H9 (cell line): ENCODE results near the gene FTO. TPM values are rescaled to one million over a fixed set of nuclear protein-coding genes. Genes with fewer than 3 reads are reported as not detected.

ENCODE experiments used
- DNase-seq: peaks from one replicate; pipeline ENCODE4 v3.0.0-alpha.2; 2017
- H2AFZ ChIP-seq: one replicate; pipeline ENCODE4 v1.6.1; 2013; ENCODE audit warnings: mild to moderate bottlenecking, low read length, control low read depth, moderate library complexity
- H2AK5ac ChIP-seq: 2 replicates; pipeline ENCODE4 v1.6.1; 2013; ENCODE audit warnings: low read length, control low read depth, mixed read lengths; ENCODE audit not compliant: insufficient read length
- H2BK120ac ChIP-seq: one replicate; pipeline ENCODE4 v1.6.1; 2013; ENCODE audit warnings: low read depth, mild to moderate bottlenecking, low read length, control low read depth, inconsistent platforms; ENCODE audit not compliant: poor library complexity, severe bottlenecking
- H2BK12ac ChIP-seq: 2 replicates; pipeline ENCODE4 v1.6.1; 2013; ENCODE audit warnings: low read length, control low read depth, mixed read lengths, low read depth; ENCODE audit not compliant: insufficient read length
- H2BK15ac ChIP-seq: 2 replicates; pipeline ENCODE4 v1.6.1; 2013; ENCODE audit warnings: low read depth, low read length, control low read depth
- H2BK20ac ChIP-seq: one replicate; pipeline ENCODE4 v1.6.1; 2013; ENCODE audit warnings: low read depth, mild to moderate bottlenecking, low read length, control low read depth, inconsistent platforms; ENCODE audit not compliant: poor library complexity, severe bottlenecking
- H2BK5ac ChIP-seq: 2 replicates; pipeline ENCODE4 v1.6.1; 2013; ENCODE audit warnings: low read length, control low read depth, mixed read lengths; ENCODE audit not compliant: insufficient read length
- H3K14ac ChIP-seq: 2 replicates; pipeline ENCODE4 v1.6.1; 2013; ENCODE audit warnings: low read length, control low read depth; ENCODE audit not compliant: insufficient read depth
- H3K18ac ChIP-seq: 2 replicates; pipeline ENCODE4 v1.6.1; 2013; ENCODE audit warnings: low read depth, mild to moderate bottlenecking, mixed read lengths, low read length, control low read depth; ENCODE audit not compliant: insufficient read length
- H3K23ac ChIP-seq: 2 replicates; pipeline ENCODE4 v1.6.1; 2013; ENCODE audit warnings: low read length, control low read depth, mixed read lengths, low read depth; ENCODE audit not compliant: insufficient read length
- H3K23me2 ChIP-seq: 2 replicates; pipeline ENCODE4 v1.6.1; 2013; ENCODE audit warnings: low read depth, mild to moderate bottlenecking, mixed read lengths, low read length, control low read depth; ENCODE audit not compliant: insufficient read length, poor library complexity, severe bottlenecking
- H3K27ac ChIP-seq: 2 replicates; pipeline ENCODE4 v1.5.1; 2013; ENCODE audit warnings: low read length, control low read depth, mixed read lengths, low read depth; ENCODE audit not compliant: insufficient read length
- H3K27me3 ChIP-seq: 2 replicates; pipeline ENCODE4 v1.6.1; 2013; ENCODE audit warnings: low read length, control low read depth, inconsistent platforms; ENCODE audit not compliant: insufficient read depth
- H3K4ac ChIP-seq: 2 replicates; pipeline ENCODE4 v1.6.1; 2013; ENCODE audit warnings: low read depth, mild to moderate bottlenecking, control low read depth, inconsistent platforms, low read length, moderate library complexity
- H3K4me1 ChIP-seq: 2 replicates; pipeline ENCODE4 v1.6.1; 2013; ENCODE audit warnings: low read length, control low read depth, inconsistent platforms; ENCODE audit not compliant: insufficient read depth
- H3K4me2 ChIP-seq: 2 replicates; pipeline ENCODE4 v1.6.1; 2013; ENCODE audit warnings: low read length, control low read depth, mixed read lengths; ENCODE audit not compliant: insufficient read length, insufficient read depth
- H3K56ac ChIP-seq: 2 replicates; pipeline ENCODE4 v1.6.1; 2013; ENCODE audit warnings: low read depth, mild to moderate bottlenecking, mixed read lengths, low read length, control low read depth; ENCODE audit not compliant: insufficient read length
- H3K79me1 ChIP-seq: 2 replicates; pipeline ENCODE4 v1.6.1; 2013; ENCODE audit warnings: low read depth, mild to moderate bottlenecking, moderate library complexity, low read length, control low read depth, inconsistent platforms; ENCODE audit not compliant: insufficient read depth, poor library complexity, severe bottlenecking
- H3K79me2 ChIP-seq: 2 replicates; pipeline ENCODE4 v1.6.1; 2013; ENCODE audit warnings: low read length, control low read depth, inconsistent platforms; ENCODE audit not compliant: insufficient read depth
- H3K9ac ChIP-seq: 2 replicates; pipeline ENCODE4 v1.6.1; 2013; ENCODE audit warnings: low read length, control low read depth, mixed read lengths; ENCODE audit not compliant: insufficient read length; ENCODE audit errors: extremely low read depth
- H3K9me3 ChIP-seq: one replicate; pipeline ENCODE4 v1.6.1; 2013; ENCODE audit warnings: low read depth, low read length, inconsistent platforms; ENCODE audit not compliant: control insufficient read depth
- H3T11ph ChIP-seq: one replicate; pipeline ENCODE4 v1.6.1; 2013; ENCODE audit warnings: mild to moderate bottlenecking, low read length, control low read depth, inconsistent platforms
- H4K20me1 ChIP-seq: one replicate; pipeline ENCODE4 v1.6.1; 2013; ENCODE audit not compliant: control insufficient read depth, insufficient read length, insufficient read depth
- H4K5ac ChIP-seq: 2 replicates; pipeline ENCODE4 v1.6.1; 2013; ENCODE audit warnings: low read depth, mild to moderate bottlenecking, mixed read lengths, low read length, control low read depth; ENCODE audit not compliant: insufficient read length
- H4K8ac ChIP-seq: replicated peaks from 2 replicates; pipeline ENCODE4 v1.6.1; 2013; ENCODE audit warnings: low read length, control low read depth, mixed read lengths, low read depth; ENCODE audit not compliant: insufficient read length
- H4K91ac ChIP-seq: 2 replicates; pipeline ENCODE4 v1.6.1; 2013; ENCODE audit warnings: low read depth, mild to moderate bottlenecking, moderate library complexity, mixed read lengths, low read length, control low read depth; ENCODE audit not compliant: insufficient read length
- H3K27ac Mint-ChIP-seq, 3 experiments: 2 replicates in 2 of 3; 3 replicates in 1 of 3; pipeline ENCODE4 v1.8.0; 2020 to 2021; ENCODE audit warnings: mixed read lengths in 3 of 3, mild to moderate bottlenecking in 1 of 3, moderate library complexity in 1 of 3
- H3K27me3 Mint-ChIP-seq: 2 replicates; pipeline ENCODE4 v1.8.0; 2021; ENCODE audit warnings: low read depth, mild to moderate bottlenecking, moderate library complexity, mixed read lengths
- H3K36me3 Mint-ChIP-seq, 3 experiments: 2 replicates in 2 of 3; 3 replicates in 1 of 3; pipeline ENCODE4 v1.8.0; 2020 to 2021; ENCODE audit warnings: low read depth in 3 of 3, mixed read lengths in 3 of 3; ENCODE audit not compliant: insufficient read depth in 1 of 3
- H3K4me1 Mint-ChIP-seq, 2 experiments: 2 replicates each; pipeline ENCODE4 v1.8.0; 2020; ENCODE audit warnings: mixed read lengths in 2 of 2
- H3K4me3 Mint-ChIP-seq, 2 experiments: 2 replicates in 1 of 2; 3 replicates in 1 of 2; pipeline ENCODE4 v1.8.0; 2020 to 2021; ENCODE audit warnings: mild to moderate bottlenecking in 2 of 2, mixed read lengths in 2 of 2, moderate library complexity in 1 of 2
- H3K9me3 Mint-ChIP-seq, 2 experiments: 2 replicates in 1 of 2; 3 replicates in 1 of 2; pipeline ENCODE4 v1.8.0; 2020; ENCODE audit warnings: mild to moderate bottlenecking in 2 of 2, mixed read lengths in 2 of 2, moderate library complexity in 1 of 2
- WGBS: extraction: QIAGEN DNeasy Blood & Tissue Kit; methylation state at CpG from one replicate; pipeline ENCODE4 v1.1.7; 2013; ENCODE audit warnings: missing lambda C conversion rate, low lambda C conversion rate, mixed read lengths; ENCODE audit not compliant: insufficient read length; ENCODE audit errors: extremely low coverage; 5-methylcytosine and 5-hydroxymethylcytosine counted together
- total RNA-seq: library from RNA; stranded (reverse); gene quantifications from 2 replicates; pipeline ENCODE4 v1.2.1, GENCODE V29; 2021
- TF ChIP-seq, protein P1 (sequence below): fragments of 200-600 bp; sonication (generic); conservative IDR thresholded peaks from 3 replicates; pipeline ENCODE4 v1.8.0; 2021; ENCODE audit warnings: antibody characterized with exemption, mild to moderate bottlenecking

The FTO gene
- total RNA-seq, 1 experiment from 2014 or later: 67.9 TPM

- H3K23me2 ChIP-seq: no peaks in the 10 kb centered on the region
- no peak overlapping the region for H2BK12ac ChIP-seq
- H2BK5ac ChIP-seq: no peak overlapping the region
- no peak overlapping the region for H3K4me2 ChIP-seq
- H2BK20ac ChIP-seq: no peak overlapping the region
- DNase-seq: no peak
- H3K27me3 ChIP-seq: no peaks in the 10 kb centered on the region
- no peak overlapping the region for H3K27ac Mint-ChIP-seq
- no CpG with 5 or more reads among the region's 2 CpGs for WGBS
- peaks cover 18% of the 10 kb centered on the region for H3K27me3 Mint-ChIP-seq
- H3K18ac ChIP-seq: no peak overlapping the region
- no peak overlapping the region for H2BK15ac ChIP-seq
- no peaks in the 10 kb centered on the region for H3K36me3 Mint-ChIP-seq
- H3K9me3 Mint-ChIP-seq: no peaks in the 10 kb centered on the region
- no peak overlapping the region for H3K23ac ChIP-seq
- H4K91ac ChIP-seq: no peak overlapping the region
- H3K79me2 ChIP-seq: no peaks in the 10 kb centered on the region
- no peak overlapping the region for H2AFZ ChIP-seq
- no peak overlapping the region for H3K4ac ChIP-seq
- H3K9ac ChIP-seq: no peak overlapping the region
- H3T11ph ChIP-seq: no peak overlapping the region
- TF ChIP-seq, protein P1, sequence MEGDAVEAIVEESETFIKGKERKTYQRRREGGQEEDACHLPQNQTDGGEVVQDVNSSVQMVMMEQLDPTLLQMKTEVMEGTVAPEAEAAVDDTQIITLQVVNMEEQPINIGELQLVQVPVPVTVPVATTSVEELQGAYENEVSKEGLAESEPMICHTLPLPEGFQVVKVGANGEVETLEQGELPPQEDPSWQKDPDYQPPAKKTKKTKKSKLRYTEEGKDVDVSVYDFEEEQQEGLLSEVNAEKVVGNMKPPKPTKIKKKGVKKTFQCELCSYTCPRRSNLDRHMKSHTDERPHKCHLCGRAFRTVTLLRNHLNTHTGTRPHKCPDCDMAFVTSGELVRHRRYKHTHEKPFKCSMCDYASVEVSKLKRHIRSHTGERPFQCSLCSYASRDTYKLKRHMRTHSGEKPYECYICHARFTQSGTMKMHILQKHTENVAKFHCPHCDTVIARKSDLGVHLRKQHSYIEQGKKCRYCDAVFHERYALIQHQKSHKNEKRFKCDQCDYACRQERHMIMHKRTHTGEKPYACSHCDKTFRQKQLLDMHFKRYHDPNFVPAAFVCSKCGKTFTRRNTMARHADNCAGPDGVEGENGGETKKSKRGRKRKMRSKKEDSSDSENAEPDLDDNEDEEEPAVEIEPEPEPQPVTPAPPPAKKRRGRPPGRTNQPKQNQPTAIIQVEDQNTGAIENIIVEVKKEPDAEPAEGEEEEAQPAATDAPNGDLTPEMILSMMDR: no peak
- H3K56ac ChIP-seq: no peak overlapping the region
- H2BK120ac ChIP-seq: no peak overlapping the region
- H3K4me1 Mint-ChIP-seq: no peaks in the 10 kb centered on the region
- H3K14ac ChIP-seq: no peak overlapping the region
- no peaks in the 10 kb centered on the region for H3K4me1 ChIP-seq
- no peak overlapping the region for H4K5ac ChIP-seq
- no peak overlapping the region for H2AK5ac ChIP-seq
- H3K4me3 Mint-ChIP-seq: no peak overlapping the region
- H4K8ac ChIP-seq: no peak overlapping the region
- H3K79me1 ChIP-seq: no peaks in the 10 kb centered on the region
- H4K20me1 ChIP-seq: no peaks in the 10 kb centered on the region
- H3K9me3 ChIP-seq: no peaks in the 10 kb centered on the region
- H3K27ac ChIP-seq: no peak overlapping the region
Measured at GRCh38 chr16:54185045-54185444, 481.1 kb downstream of the FTO start.
